Measurements from ENCODE around the gene RTL5. TPM values are rescaled to one million over a fixed set of nuclear protein-coding genes. Genes with fewer than 3 reads are reported as not detected.

RTL5 gene
- total RNA-seq, 1 experiment from 2014 or later: 2.5 TPM

- Histone ChIP-seq H3K79me2 (ENCODE audit: insufficient read depth, low read length) (peaks cover 4% of the 10 kb centered on the region), H3K27me3 (ENCODE audit: insufficient read depth, low read length) (no peaks in the 10 kb centered on the region), H3K4me2 (ENCODE audit: low read length) (no peak overlapping the region), H3K4me3 (replicated peaks in 1 of 2; ENCODE audit: low read depth in 1 of 2, low read length in 2 of 2) (no peak overlapping the region), H3K4me1 (ENCODE audit: control insufficient read depth in 1 of 2, insufficient read depth in 2 of 2, low read length in 2 of 2) (peaks cover 0 to 2% of the 10 kb centered on the region in 2 experiments; a peak in 2 of 4 replicates), H3K9ac (ENCODE audit: low read length) (no peak overlapping the region), H2AFZ (ENCODE audit: low read depth, low read length, poor library complexity, severe bottlenecking) (no peak overlapping the region), H3K9me3 (ENCODE audit: control insufficient read depth in 1 of 2, insufficient read depth in 1 of 2, low read depth in 1 of 2, low read length in 2 of 2) (no peaks in the 10 kb centered on the region), H4K20me1 (ENCODE audit: insufficient read depth) (no peaks in the 10 kb centered on the region), H3K27ac (ENCODE audit: low read depth, low read length) (no peak overlapping the region), H3K9me2 (ENCODE audit: insufficient read depth) (no peaks in the 10 kb centered on the region), H3K36me3 (ENCODE audit: control insufficient read depth in 1 of 2, insufficient read depth in 2 of 2, low read length in 2 of 2) (no peaks in the 10 kb centered on the region)
- no peak for TF ChIP-seq CTCF (IDR thresholded peaks at IDR 0.05 in 2 of 3, conservative IDR thresholded peaks at IDR 0.05 in 1 of 3; ENCODE audit: borderline replicate concordance in 1 of 3, insufficient read depth in 1 of 3, low read depth in 2 of 3, low read length in 2 of 3)
- no peak for TF ChIP-seq ATF3 (IDR thresholded peaks at IDR 0.05)
- TF ChIP-seq CBX3 (IDR thresholded peaks at IDR 0.05; ENCODE audit: low read depth): no peak
- TF ChIP-seq EGR1 (IDR thresholded peaks at IDR 0.05; ENCODE audit: low read depth): no peak
- no peak for TF ChIP-seq ZBTB33 (IDR thresholded peaks at IDR 0.05; ENCODE audit: extremely low read depth, insufficient replicate concordance, low read length)
- TF ChIP-seq ZNF274 (IDR thresholded peaks at IDR 0.05; ENCODE audit: low read depth, low read length): no peak
- no peak for TF ChIP-seq JUND (IDR thresholded peaks at IDR 0.05)
- TF ChIP-seq EZH2 (IDR thresholded peaks at IDR 0.05): no peak
- no peak for TF ChIP-seq ELF1 (IDR thresholded peaks at IDR 0.05; ENCODE audit: borderline replicate concordance, low read depth)
- no peak for TF ChIP-seq EZH2phosphoT487 (IDR thresholded peaks at IDR 0.05; ENCODE audit: borderline replicate concordance)
- TF ChIP-seq SP1 (IDR thresholded peaks at IDR 0.05; ENCODE audit: low read depth): no peak
- TF ChIP-seq REST (IDR thresholded peaks at IDR 0.05; ENCODE audit: low read depth): no peak
- no peak for TF ChIP-seq CEBPB (IDR thresholded peaks at IDR 0.05; ENCODE audit: low read depth)
- TF ChIP-seq POLR2A (IDR thresholded peaks at IDR 0.05; ENCODE audit: borderline replicate concordance, extremely low read depth, insufficient read depth, insufficient read length): no peak
- no peak for TF ChIP-seq MAX (IDR thresholded peaks at IDR 0.05)
- no peak for TF ChIP-seq FOSL1 (IDR thresholded peaks at IDR 0.05; ENCODE audit: low read depth)
- no peak for TF ChIP-seq ZFX (IDR thresholded peaks at IDR 0.05)
- TF ChIP-seq YY1 (IDR thresholded peaks at IDR 0.05; ENCODE audit: extremely low read depth, insufficient replicate concordance, low read depth, low read length): no peak
- no peak for TF ChIP-seq RAD21 (IDR thresholded peaks at IDR 0.05; ENCODE audit: low read depth)
- ATAC-seq (no peak), DNase-seq (ENCODE audit: low read depth, low spot score) (no peak)
- BruUV-seq (replicated peaks): no TSS peak
- POLR2A ChIA-PET: no interaction called here
- CTCF ChIA-PET: no interaction called here
- RAD21 ChIA-PET (ENCODE audit: low non-redundant PET in 1 of 2, low total read pairs in 2 of 2, uncharacterized antibody in 2 of 2, unreplicated experiment in 2 of 2): no interaction called here
- intact Hi-C loops (cut with micrococcal nuclease): no loop called here
These were observed 45.3 kb upstream of the RTL5 start for GRCh38 chrX:72176981-72177380.

Measured in HCT116 (cell line).